Caco-2 (cell line): Measurements from ENCODE around the gene FAM227A. TPM values are rescaled to one million over a fixed set of nuclear protein-coding genes. Genes with fewer than 3 reads are reported as not detected.

Source experiments
- BruUV-seq: library from RNA; stranded (reverse); fragments of 400-500 nt; replicated peaks from 2 replicates; lab custom pipeline; 2021; lab: Mats Ljungman, UMichigan
- CTCF ChIA-PET: fragments of 300-600 bp; sonication (Branson Sonifier 250); formaldehyde crosslinking; loops from one replicate; lab custom pipeline; 2022; ENCODE audit warnings: antibody characterized with exemption; lab: Charles Lee
- POLR2A ChIA-PET: fragments of 300-600 bp; sonication (Branson Sonifier 250); formaldehyde crosslinking; loops from one replicate; lab custom pipeline; 2022; ENCODE audit warnings: antibody characterized with exemption; lab: Charles Lee
- DNase-seq, 2 experiments: peaks; one replicate each; pipeline versions ENCODE4 v3.0.0 to v3.0.0-alpha.2; 2020 to 2022
- H3K27me3 ChIP-seq: replicated peaks from 2 replicates; pipeline ENCODE4 v1.6.0; 2011; ENCODE audit warnings: low read length; ENCODE audit not compliant: control insufficient read depth, insufficient read depth
- H3K36me3 ChIP-seq: 2 replicates; pipeline ENCODE4 v1.5.1; 2011; ENCODE audit warnings: low read length; ENCODE audit not compliant: control insufficient read depth, insufficient read depth
- H3K4me1 ChIP-seq: fragments of 250-450 bp; sonication (Bioruptor Pico); 2 replicates; pipeline ENCODE4 v1.5.1; 2020; ENCODE audit warnings: mild to moderate bottlenecking
- H3K4me3 ChIP-seq: 2 replicates; pipeline ENCODE4 v1.5.1; 2011; ENCODE audit warnings: low read depth, mild to moderate bottlenecking, control low read depth, low read length
- H3K9me3 ChIP-seq: fragments of 250-450 bp; sonication (Bioruptor Pico); 2 replicates; pipeline ENCODE4 v1.5.1; 2020; ENCODE audit warnings: mild to moderate bottlenecking, moderate library complexity
- H3K27ac Mint-ChIP-seq: one replicate; pipeline ENCODE4 v1.8.0; 2022; ENCODE audit warnings: mixed read lengths; ENCODE audit not compliant: unreplicated experiment
- H3K27me3 Mint-ChIP-seq: one replicate; pipeline ENCODE4 v1.8.0; 2022; ENCODE audit warnings: mixed read lengths; ENCODE audit not compliant: insufficient read depth, unreplicated experiment
- H3K36me3 Mint-ChIP-seq: one replicate; pipeline ENCODE4 v1.8.0; 2022; ENCODE audit warnings: mild to moderate bottlenecking, mixed read lengths; ENCODE audit not compliant: insufficient read depth, unreplicated experiment
- H3K4me1 Mint-ChIP-seq: one replicate; pipeline ENCODE4 v1.8.0; 2022; ENCODE audit warnings: low read depth, mixed read lengths; ENCODE audit not compliant: unreplicated experiment
- H3K4me3 Mint-ChIP-seq: one replicate; pipeline ENCODE4 v1.8.0; 2022; ENCODE audit warnings: mild to moderate bottlenecking, moderate library complexity, mixed read lengths; ENCODE audit not compliant: unreplicated experiment
- H3K9me3 Mint-ChIP-seq: one replicate; pipeline ENCODE4 v1.8.0; 2022; ENCODE audit warnings: mixed read lengths; ENCODE audit not compliant: unreplicated experiment
- intact Hi-C: fragments of 100-400 bp; cut with micrococcal nuclease; formaldehyde crosslinking; loops from one replicate; pipeline ENCODE4 v1.10.0; 2022; ENCODE audit not compliant: unreplicated experiment
- total RNA-seq: library from RNA; stranded (reverse); gene quantifications from 2 replicates; pipeline ENCODE4 v1.2.3, GENCODE V29; 2022
- TF ChIP-seq, protein P1 (sequence below), 2 experiments: fragments of 200-600 bp in 1 of 2; IDR thresholded peaks; 1 replicate in 1 of 2; 2 replicates in 1 of 2; pipeline versions ENCODE4 v1.5.1 to v1.8.0; 2011 to 2022; ENCODE audit warnings: antibody characterized with exemption in 1 of 2, control low read depth in 1 of 2, inconsistent platforms in 1 of 2, low read depth in 1 of 2, low read length in 1 of 2, mild to moderate bottlenecking in 1 of 2, moderate library complexity in 1 of 2; ENCODE audit not compliant: insufficient read depth in 1 of 2, severe bottlenecking in 1 of 2, unreplicated experiment in 1 of 2

Gene FAM227A
- total RNA-seq, 1 experiment from 2014 or later = 0.73 TPM

DNA sequence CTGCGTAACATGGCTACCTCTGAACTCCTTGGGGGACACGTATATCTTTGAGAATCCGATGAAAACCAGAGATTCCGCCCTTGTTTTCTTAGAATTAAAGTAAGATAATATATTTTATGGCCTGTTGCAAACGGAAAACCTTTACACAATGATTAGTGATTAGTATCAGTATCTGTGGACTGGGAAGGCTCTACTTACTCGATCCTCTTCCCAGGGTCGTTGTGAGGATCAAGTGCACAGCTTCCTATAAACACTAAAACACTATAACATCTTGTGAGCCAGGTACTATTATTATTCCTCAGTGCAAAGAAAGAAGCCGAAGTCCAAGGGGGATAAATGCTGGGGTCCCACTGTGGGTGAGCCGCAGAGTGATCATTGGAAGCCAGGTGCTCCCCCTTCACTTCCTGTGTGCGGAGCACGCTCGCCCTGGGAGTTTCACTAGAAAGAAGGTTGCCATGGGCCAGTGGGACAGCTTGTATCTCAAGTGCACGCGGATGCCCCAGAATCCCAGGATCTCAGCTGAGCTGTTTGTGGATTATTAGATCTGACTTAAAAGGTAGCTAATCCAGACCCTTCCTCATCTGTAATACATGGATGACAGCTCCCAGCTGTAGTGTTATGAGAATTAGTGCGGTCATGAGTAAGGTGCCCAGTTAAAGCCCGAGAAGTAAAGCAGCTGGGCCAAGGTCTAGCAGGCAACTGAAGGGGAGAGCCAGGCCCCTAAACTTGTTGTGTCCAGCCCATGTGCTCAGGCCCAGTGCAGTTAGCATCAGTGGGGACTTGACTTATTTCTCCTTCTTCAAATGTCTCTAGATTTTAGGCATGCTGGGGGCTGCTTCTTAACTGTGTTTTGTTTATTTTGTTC, 1.1 kb upstream of the FAM227A start:
- POLR2A ChIA-PET = no interaction called here
- Histone ChIP-seq H3K4me3 (peak overlapping the region; percentile 75), H3K4me1 (no peaks in the 10 kb centered on the region), H3K27me3 (no peaks in the 10 kb centered on the region), H3K9me3 (no peaks in the 10 kb centered on the region), H3K36me3 (no peaks in the 10 kb centered on the region)
- H3K9me3 Mint-ChIP-seq = no peaks in the 10 kb centered on the region
- no peaks in the 10 kb centered on the region for H3K27me3 Mint-ChIP-seq
- peak in 1 of 2 experiments; percentile 41 for DNase-seq
- no peaks in the 10 kb centered on the region for H3K4me1 Mint-ChIP-seq
- intact Hi-C loops = no loop called here
- BruUV-seq = TSS peak; percentile 76
- TF ChIP-seq, protein P1, sequence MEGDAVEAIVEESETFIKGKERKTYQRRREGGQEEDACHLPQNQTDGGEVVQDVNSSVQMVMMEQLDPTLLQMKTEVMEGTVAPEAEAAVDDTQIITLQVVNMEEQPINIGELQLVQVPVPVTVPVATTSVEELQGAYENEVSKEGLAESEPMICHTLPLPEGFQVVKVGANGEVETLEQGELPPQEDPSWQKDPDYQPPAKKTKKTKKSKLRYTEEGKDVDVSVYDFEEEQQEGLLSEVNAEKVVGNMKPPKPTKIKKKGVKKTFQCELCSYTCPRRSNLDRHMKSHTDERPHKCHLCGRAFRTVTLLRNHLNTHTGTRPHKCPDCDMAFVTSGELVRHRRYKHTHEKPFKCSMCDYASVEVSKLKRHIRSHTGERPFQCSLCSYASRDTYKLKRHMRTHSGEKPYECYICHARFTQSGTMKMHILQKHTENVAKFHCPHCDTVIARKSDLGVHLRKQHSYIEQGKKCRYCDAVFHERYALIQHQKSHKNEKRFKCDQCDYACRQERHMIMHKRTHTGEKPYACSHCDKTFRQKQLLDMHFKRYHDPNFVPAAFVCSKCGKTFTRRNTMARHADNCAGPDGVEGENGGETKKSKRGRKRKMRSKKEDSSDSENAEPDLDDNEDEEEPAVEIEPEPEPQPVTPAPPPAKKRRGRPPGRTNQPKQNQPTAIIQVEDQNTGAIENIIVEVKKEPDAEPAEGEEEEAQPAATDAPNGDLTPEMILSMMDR (IDR thresholded peaks at IDR 0.05; ENCODE audit: insufficient read depth in 1 of 2, low read depth in 1 of 2, low read length in 1 of 2, severe bottlenecking in 1 of 2, unreplicated experiment in 1 of 2) = no peak
- CTCF ChIA-PET = no interaction called here
- peaks cover 14% of the 10 kb centered on the region for H3K36me3 Mint-ChIP-seq
- peak overlapping the region; percentile 90 for H3K4me3 Mint-ChIP-seq
- H3K27ac Mint-ChIP-seq = peak overlapping the region; percentile 100

DNA sequence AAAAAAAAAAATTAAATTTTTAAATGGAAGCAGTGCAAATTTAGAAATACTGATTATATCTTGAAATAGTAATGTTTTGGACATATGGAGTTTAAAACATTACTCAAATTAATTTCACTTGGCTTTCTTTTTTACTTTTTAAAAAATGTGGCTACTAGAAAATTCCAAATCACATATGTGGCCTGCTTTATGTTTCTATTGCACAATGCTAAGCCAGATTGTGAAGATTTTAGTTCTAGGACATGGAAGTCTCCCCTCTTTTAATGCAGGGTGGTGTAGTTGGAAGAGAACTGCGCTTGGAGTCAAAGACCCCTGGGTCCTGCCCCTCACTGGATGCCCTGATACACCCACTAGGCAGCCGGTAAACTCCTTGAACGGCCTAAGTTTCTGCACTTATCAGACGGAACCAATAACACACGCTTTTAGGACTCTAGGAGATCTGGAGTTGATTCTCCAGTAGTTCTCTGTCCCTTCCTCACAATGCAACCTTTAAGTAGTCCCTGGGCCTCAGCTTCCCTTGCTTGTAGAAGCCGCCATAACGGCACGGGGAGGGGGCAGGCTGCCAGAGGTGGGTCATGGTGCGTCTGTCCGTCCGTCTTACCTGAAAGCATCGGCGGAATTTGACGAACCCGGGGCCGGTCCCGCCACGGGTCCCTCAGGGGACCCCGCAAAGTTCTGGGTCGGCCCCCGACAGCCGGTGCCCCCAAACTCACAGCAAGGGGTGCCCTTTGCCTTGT, 505 bp downstream of the FAM227A start:
- Mint-ChIP-seq H3K4me1 (no peaks in the 10 kb centered on the region), H3K27ac (peak overlapping the region; percentile 100), H3K36me3 (peaks cover 14% of the 10 kb centered on the region), H3K4me3 (peak overlapping the region; percentile 90), H3K27me3 (no peaks in the 10 kb centered on the region), H3K9me3 (no peaks in the 10 kb centered on the region)
- H3K36me3 ChIP-seq = no peaks in the 10 kb centered on the region
- H3K4me3 ChIP-seq = peak overlapping the region; percentile 75
- H3K9me3 ChIP-seq = no peaks in the 10 kb centered on the region
- intact Hi-C loops = no loop called here
- H3K27me3 ChIP-seq = no peaks in the 10 kb centered on the region
- DNase-seq = no peak
- BruUV-seq = TSS peak; percentile 57
- TF ChIP-seq, protein P1 (IDR thresholded peaks at IDR 0.05; ENCODE audit: insufficient read depth in 1 of 2, low read depth in 1 of 2, low read length in 1 of 2, severe bottlenecking in 1 of 2, unreplicated experiment in 1 of 2) = no peak
- H3K4me1 ChIP-seq = no peaks in the 10 kb centered on the region
- ChIA-PET POLR2A (interaction anchor here (0.6 kb wide), 1 partner anchor 26 kb away, joined by 3 read pairs; no protein-coding TSS in a partner anchor), CTCF (no interaction called here)

GRCh38 chr22:38653741-38654140, 2.5 kb downstream of the FAM227A start:
- intact Hi-C loops = no loop called here
- H3K4me3 ChIP-seq = no peak overlapping the region
- H3K27me3 ChIP-seq = no peaks in the 10 kb centered on the region
- H3K27ac Mint-ChIP-seq = no peak overlapping the region
- H3K36me3 ChIP-seq = no peaks in the 10 kb centered on the region
- TF ChIP-seq, protein P1 (IDR thresholded peaks at IDR 0.05; ENCODE audit: insufficient read depth in 1 of 2, low read depth in 1 of 2, low read length in 1 of 2, severe bottlenecking in 1 of 2, unreplicated experiment in 1 of 2) = no peak
- H3K9me3 ChIP-seq = no peaks in the 10 kb centered on the region
- H3K4me3 Mint-ChIP-seq = peak overlapping the region; percentile 6
- CTCF ChIA-PET = no interaction called here
- DNase-seq = no peak
- no peaks in the 10 kb centered on the region for H3K4me1 ChIP-seq
- POLR2A ChIA-PET = no interaction called here
- no peaks in the 10 kb centered on the region for H3K27me3 Mint-ChIP-seq
- H3K9me3 Mint-ChIP-seq = no peaks in the 10 kb centered on the region
- peaks cover 14% of the 10 kb centered on the region for H3K36me3 Mint-ChIP-seq
- no TSS peak for BruUV-seq
- H3K4me1 Mint-ChIP-seq = no peaks in the 10 kb centered on the region
